Measurements from ENCODE around the gene ACAA2. TPM values are rescaled to one million over a fixed set of nuclear protein-coding genes. Genes with fewer than 3 reads are reported as not detected.
"Not testable (repeated sequence)": the region's sequence is repeated elsewhere in the genome, so short reads cannot be mapped to it uniquely, and the experiment has no call there.

The ACAA2 gene
- polyA plus RNA-seq, 1 experiment = 33.8 TPM

GRCh38 chr18:49839012-49839411 is 25.7 kb upstream of the ACAA2 start:
- Histone ChIP-seq H3K27ac (ENCODE audit: low read depth, low read length) (no peak overlapping the region), H3K27me3 (ENCODE audit: control insufficient read depth, insufficient read depth, low read length) (no peaks in the 10 kb centered on the region), H3K4me3 (ENCODE audit: low read depth, low read length) (no peak overlapping the region), H3K9me3 (ENCODE audit: control insufficient read depth, insufficient read depth, low read length) (no peaks in the 10 kb centered on the region)
- CTCF ChIA-PET = no interaction called here
- DNase-seq (ENCODE audit: low read depth, low spot score) = no peak
- 0 out of 2 replicates have a peak, but pooled peaks have one; percentile 1 for TF ChIP-seq CTCF (IDR thresholded peaks at IDR 0.05; ENCODE audit: low read depth, low read length)
- POLR2A ChIA-PET = no interaction called here

GRCh38 chr18:49838381-49838780 is 25.0 kb upstream of the ACAA2 start:
- CTCF ChIA-PET = no interaction called here
- POLR2A ChIA-PET = no interaction called here
- DNase-seq (ENCODE audit: low read depth, low spot score) = no peak
- Histone ChIP-seq H3K27ac (ENCODE audit: low read depth, low read length) (no peak overlapping the region), H3K4me3 (ENCODE audit: low read depth, low read length) (no peak overlapping the region), H3K27me3 (ENCODE audit: control insufficient read depth, insufficient read depth, low read length) (no peaks in the 10 kb centered on the region), H3K9me3 (ENCODE audit: control insufficient read depth, insufficient read depth, low read length) (no peaks in the 10 kb centered on the region)
- no peak for TF ChIP-seq CTCF (IDR thresholded peaks at IDR 0.05; ENCODE audit: low read depth, low read length)

- H3K4me3 ChIP-seq (ENCODE audit: low read depth, low read length) = no peak overlapping the region
- no peak for DNase-seq (ENCODE audit: low read depth, low spot score)
- H3K27ac ChIP-seq (ENCODE audit: low read depth, low read length) = no peak overlapping the region
- H3K9me3 ChIP-seq (ENCODE audit: control insufficient read depth, insufficient read depth, low read length) = no peaks in the 10 kb centered on the region
- CTCF ChIA-PET = no interaction called here
- H3K27me3 ChIP-seq (ENCODE audit: control insufficient read depth, insufficient read depth, low read length) = no peaks in the 10 kb centered on the region
- no peak for TF ChIP-seq CTCF (IDR thresholded peaks at IDR 0.05; ENCODE audit: low read depth, low read length)
- POLR2A ChIA-PET = no interaction called here
Observed at GRCh38 chr18:49837889-49838288, 24.6 kb upstream of the ACAA2 start.

- CTCF ChIA-PET = not testable (repeated sequence)
Observed at GRCh38 chr18:49837316-49837835, 24.0 kb upstream of the ACAA2 start.

GRCh38 chr18:49835405-49835804 is 22.1 kb upstream of the ACAA2 start:
- Histone ChIP-seq H3K9me3 (ENCODE audit: control insufficient read depth, insufficient read depth, low read length) (peaks cover 3% of the 10 kb centered on the region; the same call in 1 of the 2 replicates), H3K27me3 (ENCODE audit: control insufficient read depth, insufficient read depth, low read length) (no peaks in the 10 kb centered on the region), H3K27ac (ENCODE audit: low read depth, low read length) (no peak overlapping the region), H3K4me3 (ENCODE audit: low read depth, low read length) (no peak overlapping the region)
- DNase-seq (ENCODE audit: low read depth, low spot score) = no peak
- TF ChIP-seq CTCF (IDR thresholded peaks at IDR 0.05; ENCODE audit: low read depth, low read length) = no peak
- ChIA-PET CTCF (interaction anchor here (2.3 kb wide), 1 partner anchor 23 kb away, joined by 8 read pairs; no protein-coding TSS in a partner anchor), POLR2A (interaction anchor here (0.8 kb wide), 1 partner anchor 22 kb away, joined by 4 read pairs; no protein-coding TSS in a partner anchor)

More at GRCh38 chr18:49837316-49837835, 24.0 kb upstream of the ACAA2 start:
- H3K4me3 ChIP-seq (ENCODE audit: low read depth, low read length); DNase-seq (ENCODE audit: low read depth, low spot score); H3K27me3 ChIP-seq (ENCODE audit: control insufficient read depth, insufficient read depth, low read length); H3K9me3 ChIP-seq (ENCODE audit: control insufficient read depth, insufficient read depth, low read length); POLR2A ChIA-PET; H3K27ac ChIP-seq (ENCODE audit: low read depth, low read length): not testable (repeated sequence)
